Right renal pelvis (tissue), 4 donors: ENCODE measurements around the gene TCP11L2. TPM values are rescaled to one million over a fixed set of nuclear protein-coding genes. Genes with fewer than 3 reads are reported as not detected.
A peak's percentile ranks its signal among the peaks of the same experiment; 100 is the strongest.

Source experiments
- DNase-seq, 4 donors: peaks; one replicate each; pipeline ENCODE4 v3.0.0-alpha.2; 2013; ENCODE audit warnings: low read depth in 4 of 4, low spot score in 3 of 4, missing footprints in 1 of 4
- polyA plus RNA-seq, 4 donors: library from polyadenylated mRNA; unstranded; fragments of 120-200 nt; gene quantifications; one replicate each; pipeline ENCODE4 v1.2.1, GENCODE V29; 2013; ENCODE audit not compliant: insufficient read length in 4 of 4

TCP11L2 gene
- polyA plus RNA-seq, 4 donors: 13.5 to 21.6 (median 18.9) TPM

- DNase-seq: peak in 1 of 4 donors; percentile 12
These were observed 84.4 kb downstream of the TCP11L2 start for GRCh38 chr12:106386813-106387535.

- DNase-seq: no peak
These were observed 85.4 kb downstream of the TCP11L2 start for GRCh38 chr12:106387848-106388377.

- no peak for DNase-seq
These were observed 86.6 kb downstream of the TCP11L2 start for GRCh38 chr12:106389151-106389550.

- no peak for DNase-seq
These were observed 90.2 kb downstream of the TCP11L2 start for GRCh38 chr12:106392759-106393158.

Other genes starting within 250 kb of the TCP11L2 start
- 10 to 100 TPM in 3 of 4 donors, 1 to 10 TPM in 1; 9.9 to 10.9 (median 10.6) TPM for gene NUAK1, start 163.8 kb upstream of the TCP11L2 start, polyA plus RNA-seq
- gene CKAP4, start 54.7 kb upstream of the TCP11L2 start, polyA plus RNA-seq: 100 to 1,000 TPM; 115 to 125 (median 121) TPM
- gene POLR3B, start 55.0 kb downstream of the TCP11L2 start, polyA plus RNA-seq: 10 to 100 TPM; 15.0 to 19.6 (median 17.7) TPM